Limb (tissue), 2 donors: ENCODE measurements around the gene MRPL24.
"Not testable (repeated sequence)": the region's sequence is repeated elsewhere in the genome, so short reads cannot be mapped to it uniquely, and the experiment has no call there.

Source experiments
- DNase-seq, 2 donors: peaks; one replicate each; pipeline ENCODE4 v3.0.0-alpha.2; 2016; ENCODE audit errors: extremely low spot score in 2 of 2

Gene MRPL24

DNA sequence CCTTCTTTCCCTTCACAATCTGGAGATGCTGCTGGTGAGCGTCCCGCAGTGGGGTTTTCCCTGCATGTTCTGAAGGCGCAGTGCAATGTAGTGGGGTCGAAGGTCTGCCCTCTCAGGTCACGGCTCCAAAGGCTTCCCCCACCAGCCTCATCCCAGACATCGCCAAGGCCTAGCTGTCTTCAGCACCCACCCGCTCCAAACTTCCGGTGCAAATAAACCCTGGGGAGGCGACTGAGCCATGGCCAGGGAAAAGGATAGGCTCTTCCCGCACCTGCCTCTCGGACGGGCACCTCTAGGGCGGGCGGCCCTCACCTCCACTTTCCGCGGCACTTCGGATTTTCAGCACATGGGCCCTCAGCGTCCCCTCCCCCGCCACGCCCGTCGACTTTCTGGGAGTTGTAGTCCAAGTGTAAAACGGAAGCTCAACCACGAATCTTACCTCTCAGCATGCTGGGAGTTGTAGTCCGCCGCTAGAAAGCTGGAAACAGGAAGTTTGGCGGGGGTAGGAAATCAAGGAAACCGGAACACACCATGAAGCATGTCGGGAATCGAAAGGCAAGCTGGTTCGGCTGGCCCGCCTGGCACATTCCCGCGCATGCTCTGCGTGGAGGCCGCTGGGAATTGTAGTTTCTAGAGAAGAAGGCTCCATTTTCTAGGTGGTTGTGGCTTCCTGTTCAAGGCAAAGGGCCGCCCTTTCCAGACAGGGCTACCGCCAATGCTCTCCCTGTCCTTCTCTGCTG is at the start of gene MRPL24:
Gene MRPL24 (minus strand): TSS at position 348 of the 740 bp plus-strand sequence. CDS start 2,384 bp downstream, outside the sequence.
- peak; percentile 96 to 100 for DNase-seq

DNA sequence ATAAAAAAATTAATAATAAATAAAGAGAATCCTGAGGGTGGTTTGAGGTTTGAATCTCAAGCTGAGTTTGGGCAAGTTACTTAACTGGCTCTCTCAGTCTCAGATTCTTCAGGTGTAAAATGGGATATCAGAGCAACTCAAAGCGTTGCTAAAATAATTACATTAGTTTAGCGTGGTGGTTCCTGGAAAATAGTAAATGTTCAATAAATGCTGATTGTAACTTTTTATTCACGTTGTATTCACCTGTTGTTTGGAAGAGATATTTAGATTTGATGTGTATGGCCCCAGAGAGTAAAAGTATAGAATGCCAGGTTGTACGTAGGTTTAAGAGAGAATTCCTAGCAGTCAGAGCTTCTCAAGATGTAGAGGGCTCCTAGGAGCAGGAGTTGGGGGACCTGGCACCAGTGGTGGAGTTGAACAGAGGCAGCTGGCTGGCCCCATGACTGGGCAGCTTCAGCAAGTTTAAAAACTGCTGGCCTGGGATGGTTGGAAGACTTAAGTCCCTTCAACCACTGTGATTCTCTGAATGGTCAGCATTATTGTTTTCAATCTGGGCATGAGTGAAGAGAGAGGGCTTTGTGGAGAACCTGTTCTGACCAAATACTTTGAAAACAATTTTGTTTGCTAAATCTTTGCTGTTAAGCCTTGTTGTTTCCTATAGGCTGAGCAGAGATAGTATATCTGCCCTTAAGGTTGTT is 48.9 kb upstream of the MRPL24 start:
- no peak for DNase-seq

DNA sequence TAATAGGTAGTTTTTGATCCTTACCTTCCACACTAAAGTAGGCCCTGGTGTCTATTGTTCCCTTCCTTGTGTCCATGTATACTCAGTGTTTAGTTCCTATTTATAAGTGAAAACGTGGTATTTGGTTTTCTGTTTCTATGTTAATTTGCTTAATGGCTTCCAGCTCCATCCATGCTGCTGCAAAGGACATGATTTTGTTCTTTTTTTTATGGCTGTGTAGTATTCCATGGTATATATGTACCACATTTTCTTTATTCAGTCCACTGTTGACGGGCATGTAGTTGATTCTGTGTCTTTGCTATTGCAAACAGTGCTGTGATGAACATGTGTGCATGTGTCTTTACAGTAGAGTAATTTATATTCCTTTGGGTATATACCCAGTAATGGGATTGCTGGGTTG is 47.2 kb upstream of the MRPL24 start:
- DNase-seq, result no peak

DNA sequence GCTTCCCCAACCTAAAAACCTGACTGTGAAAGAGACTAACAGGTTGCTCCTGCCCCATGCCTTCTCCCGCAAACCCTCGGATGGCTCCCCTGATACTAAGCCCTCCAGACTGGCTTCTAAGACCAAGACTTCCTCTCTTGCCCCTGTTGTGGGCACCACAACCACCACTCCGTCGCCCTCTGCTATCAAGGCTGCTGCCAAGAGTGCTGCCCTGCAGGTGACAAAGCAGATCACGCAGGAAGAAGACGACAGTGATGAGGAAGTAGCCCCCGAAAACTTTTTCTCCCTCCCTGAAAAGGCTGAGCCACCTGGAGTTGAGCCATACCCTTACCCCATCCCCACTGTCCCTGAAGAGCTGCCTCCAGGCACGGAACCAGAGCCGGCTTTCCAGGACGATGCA is 45.8 kb upstream of the MRPL24 start:
- no peak for DNase-seq

DNA sequence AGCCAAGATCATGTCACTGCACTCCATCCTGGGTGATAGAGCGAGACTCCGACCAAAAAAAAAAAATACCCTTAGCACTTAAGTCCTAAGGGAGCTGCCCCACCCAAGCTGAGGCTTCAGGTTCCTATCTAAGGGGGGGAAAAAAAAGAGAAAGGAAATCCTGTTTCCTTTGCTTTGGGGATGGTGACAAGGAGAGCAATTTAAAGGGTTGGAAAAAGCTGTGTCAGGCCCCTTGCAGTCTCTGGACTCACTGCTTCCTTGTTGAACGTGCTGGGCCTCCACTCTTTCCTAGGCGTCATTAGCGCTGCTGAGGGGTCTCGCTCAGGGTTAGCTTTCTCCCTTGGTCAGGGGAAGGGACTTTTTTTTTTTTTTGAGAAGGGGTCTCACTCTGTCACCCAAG is 44.6 kb upstream of the MRPL24 start:
- DNase-seq, result no peak

DNA sequence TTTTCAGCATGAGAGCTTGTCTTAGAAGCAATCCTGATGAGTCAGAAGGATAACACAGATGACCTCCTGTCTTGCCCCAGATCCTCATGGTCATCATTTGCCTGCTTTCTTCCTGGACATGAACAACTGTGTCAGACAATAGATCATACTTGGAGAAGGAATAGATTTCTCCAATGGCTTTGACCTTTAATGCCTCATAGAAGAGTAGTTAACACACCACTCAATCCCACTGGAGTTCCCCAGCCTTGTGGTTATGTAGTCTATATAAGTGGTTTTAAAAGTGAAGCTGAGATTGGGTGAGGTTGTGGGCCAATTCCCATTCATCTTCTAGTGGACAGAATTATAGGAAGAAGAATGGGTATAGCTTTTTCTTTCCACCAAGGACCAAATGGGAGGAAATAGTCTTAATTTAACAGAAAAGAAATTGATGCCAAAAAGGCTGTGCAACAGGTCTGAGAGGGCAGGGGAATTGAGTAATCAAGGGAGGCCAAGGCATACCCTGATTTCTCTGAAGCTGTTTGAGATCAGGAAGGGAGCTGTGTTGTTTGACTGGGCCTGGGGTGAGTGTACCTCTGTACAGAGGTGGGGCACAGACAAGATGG is 40.8 kb upstream of the MRPL24 start:
- no peak for DNase-seq

DNA sequence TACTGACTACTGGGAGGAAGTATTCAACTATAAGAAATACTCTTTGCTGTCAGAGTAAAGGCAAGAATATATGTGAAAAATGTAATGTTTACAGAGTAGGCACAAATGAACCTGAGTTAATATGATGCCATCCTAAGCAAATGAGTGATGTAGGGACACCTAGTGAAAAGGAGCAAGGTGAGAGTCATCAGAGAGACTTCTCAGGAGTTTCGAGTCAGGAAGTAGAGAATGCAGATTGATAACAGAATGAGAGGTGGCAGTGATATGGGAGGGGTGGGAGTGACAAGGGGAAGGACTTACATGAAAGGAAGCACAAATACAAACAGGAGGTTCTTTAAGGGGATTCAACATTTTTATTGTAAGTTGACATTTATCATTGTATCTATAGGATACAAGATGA is 36.7 kb upstream of the MRPL24 start:
- no peak for DNase-seq

DNA sequence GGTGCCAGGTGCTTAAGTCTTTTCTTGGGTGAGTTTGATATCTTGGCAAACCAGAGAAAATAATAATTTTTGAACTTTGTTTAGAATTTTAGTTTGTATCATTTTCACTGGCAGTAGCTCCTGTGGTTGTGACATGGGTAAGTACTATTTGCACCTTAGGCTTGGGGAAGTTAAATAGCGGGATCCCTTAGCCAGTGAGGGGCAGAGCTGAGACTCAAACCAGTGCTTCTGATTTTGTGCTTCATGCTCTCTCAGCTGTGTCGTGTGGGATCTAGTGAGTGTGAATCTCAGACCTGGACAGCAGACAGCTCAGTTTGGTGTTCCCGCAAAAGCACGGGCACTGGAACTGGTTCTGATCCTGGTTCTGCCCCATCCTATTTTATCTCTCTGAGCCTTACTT is 36.1 kb upstream of the MRPL24 start:
- DNase-seq, result no peak

DNA sequence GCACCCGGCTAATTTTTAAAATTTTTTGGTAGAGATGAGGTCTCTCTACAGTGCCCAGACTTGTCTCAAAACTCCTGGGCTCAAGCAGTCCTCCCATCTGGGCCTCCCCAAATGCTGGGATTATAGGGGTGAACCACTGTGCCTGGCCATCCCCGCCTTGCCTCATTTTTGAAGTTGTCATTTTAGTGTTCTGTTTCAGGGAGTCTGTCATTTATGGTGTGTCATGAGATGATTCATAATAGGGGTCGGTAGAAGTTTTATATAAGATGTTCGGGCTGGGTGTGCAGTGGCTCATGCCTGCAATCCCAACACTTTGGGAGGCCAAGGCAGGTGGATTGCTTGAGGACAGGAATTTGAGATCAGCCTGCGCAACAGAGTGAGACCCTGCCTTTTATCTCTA is 34.9 kb upstream of the MRPL24 start:
- DNase-seq, result no peak

DNA sequence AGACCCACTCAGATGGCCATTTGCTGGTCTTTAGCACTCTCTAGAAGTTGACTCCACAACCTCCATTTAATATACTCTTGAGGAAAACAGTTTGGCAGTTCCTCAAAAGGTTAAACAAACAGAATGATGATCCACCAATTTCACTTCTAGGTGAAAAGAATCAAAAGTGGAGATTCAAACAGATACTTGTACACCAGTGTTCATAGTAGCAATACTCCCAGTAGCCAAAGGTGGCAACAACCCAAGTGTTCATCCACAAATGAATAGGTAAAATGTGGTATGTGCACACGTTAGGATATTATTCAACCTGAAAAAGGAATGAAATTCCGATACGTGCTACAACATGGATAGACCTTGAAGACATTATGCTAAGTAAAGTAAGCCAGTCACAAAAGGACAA is 32.7 kb upstream of the MRPL24 start:
- DNase-seq, result no peak

DNA sequence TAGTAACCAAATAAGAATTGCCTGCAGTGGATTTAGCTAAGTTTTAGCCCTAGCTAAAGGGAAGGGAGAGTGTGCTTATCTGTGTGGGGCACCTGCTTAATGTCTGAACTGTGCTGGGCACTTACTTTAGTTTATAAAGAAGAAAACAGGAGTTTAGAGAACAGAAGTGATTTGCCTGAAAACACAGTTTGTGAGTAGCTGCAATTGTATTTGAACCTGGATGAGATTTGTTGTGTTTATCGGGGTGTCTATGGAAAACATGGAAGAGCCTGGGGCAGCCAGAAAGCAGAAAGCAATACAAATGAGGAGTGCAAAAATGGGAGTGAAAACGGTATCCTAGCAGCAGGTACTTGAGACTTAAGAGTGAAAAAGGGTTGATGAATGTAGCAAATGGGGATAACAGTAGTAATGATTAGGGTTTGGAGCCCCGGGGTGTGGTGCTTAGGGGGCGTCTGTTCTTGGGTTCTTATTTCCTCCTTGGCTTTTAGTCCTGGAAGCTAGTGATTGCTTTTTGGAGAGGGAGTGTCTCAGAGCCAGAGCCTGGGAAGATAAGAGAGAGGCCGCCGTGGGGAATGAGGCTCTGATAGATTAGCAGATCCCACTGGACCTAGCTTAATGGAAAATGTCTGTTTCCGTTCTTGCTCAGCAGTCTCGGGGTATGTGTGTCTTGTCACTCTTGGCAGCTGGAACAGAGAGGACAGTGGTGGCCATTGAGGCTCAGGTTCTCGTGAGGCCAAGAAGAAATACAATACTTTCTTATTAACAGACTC is 32.0 kb upstream of the MRPL24 start:
- DNase-seq, result no peak

DNA sequence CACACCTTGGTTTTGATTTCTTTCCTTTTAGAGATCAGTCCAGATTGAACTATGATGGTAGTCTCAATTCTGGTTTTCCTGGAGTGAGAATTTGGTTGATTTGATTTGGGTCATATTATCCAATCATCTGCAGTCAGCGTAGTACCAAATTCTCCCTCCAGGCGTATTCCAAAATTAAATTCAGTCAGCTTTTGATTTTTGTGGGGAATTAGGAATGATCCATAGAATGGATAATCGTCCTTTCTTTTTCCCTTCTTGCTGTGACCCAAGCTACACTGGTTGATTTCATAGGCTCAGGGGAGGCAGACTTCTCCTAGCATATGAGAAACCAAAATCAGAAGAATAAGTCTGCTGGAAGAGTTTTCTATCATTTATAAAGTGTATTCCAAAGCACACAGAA is 31.3 kb upstream of the MRPL24 start:
- DNase-seq, result no peak

DNA sequence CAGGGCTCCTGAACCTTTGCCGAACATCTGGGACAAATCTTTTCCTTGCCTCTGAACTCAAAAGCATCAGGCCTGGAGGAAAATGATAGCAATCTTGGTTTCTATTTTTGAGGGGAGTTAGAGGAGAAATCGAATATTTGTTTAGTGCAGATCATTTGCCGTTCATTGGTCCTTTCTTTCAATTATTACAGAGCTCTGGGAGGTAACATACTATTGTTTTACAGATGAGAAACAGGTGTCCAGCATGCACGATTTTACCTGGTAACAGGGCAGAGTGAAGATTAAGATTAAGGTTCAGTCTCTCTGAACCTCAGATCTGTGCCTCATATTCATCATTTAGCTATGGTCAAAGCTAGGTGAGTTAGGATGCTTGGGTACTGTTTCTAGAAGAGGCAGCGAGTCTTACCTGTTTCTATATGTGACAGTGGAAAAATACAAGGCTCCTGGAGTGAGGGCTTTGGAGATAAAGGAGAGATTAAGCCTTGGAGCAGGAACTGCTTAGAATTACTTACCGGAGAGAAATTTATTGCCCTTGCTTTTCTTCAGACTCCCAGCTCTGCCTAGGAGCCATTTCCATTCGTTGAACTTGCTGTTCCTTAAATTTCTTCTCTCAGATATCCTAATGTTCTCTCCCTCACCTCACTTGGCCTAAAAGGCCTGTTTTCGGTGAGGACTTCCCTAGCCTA is 27.9 kb upstream of the MRPL24 start:
- no peak for DNase-seq

DNA sequence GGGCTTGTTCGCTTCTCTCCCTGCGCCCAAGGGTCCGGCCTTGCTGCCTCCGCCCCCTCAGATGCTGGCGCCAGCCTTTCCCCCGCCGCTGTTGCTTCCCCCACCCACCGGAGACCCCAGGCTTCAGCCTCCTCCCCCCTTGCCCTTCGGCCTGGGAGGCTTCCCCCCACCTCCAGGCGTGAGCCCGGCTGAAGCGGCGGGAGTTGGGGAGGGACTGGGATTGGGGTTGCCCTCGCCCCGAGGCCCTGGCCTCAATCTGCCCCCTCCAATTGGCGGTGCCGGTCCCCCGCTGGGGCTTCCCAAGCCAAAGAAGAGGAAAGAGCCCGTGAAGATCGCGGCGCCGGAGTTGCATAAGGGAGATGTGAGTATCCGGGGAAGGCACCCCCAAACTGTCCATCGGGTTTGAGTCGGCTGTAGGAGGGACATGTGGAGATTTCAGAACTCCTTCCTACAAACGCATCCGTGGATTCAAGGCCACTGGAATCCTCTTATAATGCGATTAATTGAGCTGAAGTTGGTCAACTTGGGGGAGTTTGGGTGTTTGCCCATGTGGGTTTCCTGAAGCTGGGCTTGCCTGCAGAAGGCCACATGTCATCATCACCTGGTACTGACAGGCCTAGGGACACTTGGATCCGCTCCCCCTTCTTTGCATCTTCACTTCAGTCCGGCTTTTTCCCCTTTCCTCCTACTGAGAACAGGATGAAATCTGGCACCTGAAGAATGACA is 27.2 kb upstream of the MRPL24 start:
- no peak for DNase-seq

DNA sequence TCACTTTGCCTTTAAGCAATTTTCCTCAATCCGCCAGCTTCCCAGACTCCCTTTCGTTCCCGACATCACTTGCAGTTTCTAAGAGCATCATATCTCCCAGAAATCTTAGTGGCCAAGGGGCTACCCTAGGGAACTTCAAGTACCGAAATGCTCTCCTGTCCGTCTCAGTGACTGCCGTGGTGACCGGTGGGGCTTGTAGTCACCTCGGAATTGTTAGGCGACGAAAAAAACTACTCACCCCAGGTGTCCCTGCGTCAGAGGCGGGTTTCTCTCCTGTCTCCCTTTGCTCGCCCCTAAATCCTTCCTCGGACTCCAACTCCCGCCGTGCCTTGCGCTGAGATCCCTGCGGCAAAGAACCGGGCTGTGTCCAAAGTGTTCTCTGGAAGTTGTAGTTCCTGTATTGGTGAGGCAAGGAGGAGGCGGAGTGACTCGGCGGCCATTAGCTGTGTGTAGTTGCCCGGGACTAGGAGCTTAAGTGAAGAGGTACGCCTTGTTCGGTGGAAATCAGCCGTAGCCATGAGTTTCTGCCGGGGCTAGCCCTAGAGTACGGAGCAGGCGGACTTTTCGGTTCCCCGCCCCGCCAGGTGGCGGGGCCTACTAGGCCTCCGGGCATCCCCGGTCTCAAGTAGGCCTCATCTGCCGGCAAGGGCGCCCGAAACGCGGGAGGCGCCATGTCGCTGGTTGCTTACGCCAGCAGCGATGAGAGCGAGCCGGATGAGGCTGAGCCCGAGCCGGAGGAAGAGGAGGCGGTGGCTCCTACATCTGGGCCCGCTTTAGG is 26.4 kb upstream of the MRPL24 start, which contains the start of gene PRCC:
Gene PRCC (plus strand): TSS at position 435 of the 778 bp plus-strand sequence. CDS start 237 bp downstream, at position 672.
- DNase-seq, result peak; percentile 98 to 100

DNA sequence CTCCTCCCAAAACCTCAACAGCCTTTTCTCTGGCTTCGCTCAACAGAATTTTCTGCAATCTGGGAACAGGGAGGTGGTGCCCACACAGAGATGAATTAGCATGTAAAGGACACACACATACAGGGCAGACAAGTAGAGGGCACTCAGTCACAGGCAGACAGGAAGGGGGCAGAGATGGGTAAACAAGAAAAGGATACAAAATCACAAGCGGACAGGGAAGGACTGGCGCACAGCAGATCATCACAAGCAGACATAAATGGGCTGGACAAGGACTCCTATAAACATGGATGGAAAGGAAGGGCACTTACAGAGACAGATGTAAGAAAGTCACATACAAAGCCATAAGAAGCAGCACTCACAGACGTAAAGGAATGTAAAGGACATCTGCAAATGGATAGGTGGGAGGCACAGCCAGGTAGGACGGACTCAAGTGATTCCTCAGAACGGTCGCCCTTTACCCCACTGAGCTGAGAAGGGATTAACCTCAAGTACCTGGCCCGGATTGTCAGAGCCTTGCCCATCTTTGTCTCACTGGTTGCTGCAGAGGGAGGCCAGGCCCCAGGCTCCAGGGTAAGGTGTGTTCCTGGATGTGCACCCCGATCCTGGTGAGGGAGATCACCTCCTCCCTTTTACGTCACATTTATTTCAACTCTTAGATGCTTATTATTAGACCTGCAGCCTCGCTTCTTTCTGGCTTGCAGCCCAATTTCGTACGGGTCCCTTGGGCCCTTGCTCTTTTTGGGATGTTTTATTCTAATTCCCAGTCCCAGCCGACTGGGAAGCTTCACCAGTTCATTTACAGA is 25.6 kb upstream of the MRPL24 start:
- no peak for DNase-seq

DNA sequence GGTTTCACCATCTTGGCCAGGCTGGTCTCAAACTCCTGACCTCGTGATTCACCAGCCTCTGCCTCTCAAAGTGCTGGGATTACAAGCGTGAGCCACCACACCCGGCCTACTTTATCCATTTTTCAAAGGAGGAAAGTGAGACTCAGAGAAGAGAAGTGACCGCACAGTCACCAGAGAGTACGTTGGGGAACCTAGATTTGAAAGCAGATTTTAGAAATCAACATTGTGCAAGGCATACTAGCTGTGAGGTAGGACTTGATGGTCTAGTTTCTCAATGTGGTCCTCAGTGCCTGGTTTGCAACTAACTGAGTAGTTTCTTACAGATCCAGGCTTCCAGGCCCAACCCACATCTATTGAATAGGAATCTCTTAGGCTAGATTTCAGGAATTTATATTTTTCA is 24.8 kb upstream of the MRPL24 start:
- DNase-seq, result no peak

DNA sequence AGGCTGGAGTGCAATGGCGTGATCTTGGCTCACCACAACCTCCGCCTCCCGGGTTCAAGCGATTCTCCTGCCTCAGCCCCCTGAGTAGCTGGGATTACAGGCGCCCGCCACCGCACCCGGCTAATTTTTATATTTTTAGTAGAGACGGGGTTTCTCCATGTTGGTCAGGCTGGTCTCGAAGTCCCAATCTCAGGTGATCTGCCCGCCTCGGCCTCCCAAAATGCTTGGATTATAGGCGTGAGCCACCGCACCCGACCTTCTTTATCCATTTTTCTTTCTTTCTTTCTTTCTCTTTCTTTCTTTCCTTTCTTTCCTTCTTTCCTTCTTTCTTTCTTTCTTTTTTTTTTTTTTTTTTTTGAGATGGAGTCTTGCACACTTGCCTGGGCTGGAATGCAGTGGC is 24.2 kb upstream of the MRPL24 start:
- not testable (repeated sequence) for DNase-seq

DNA sequence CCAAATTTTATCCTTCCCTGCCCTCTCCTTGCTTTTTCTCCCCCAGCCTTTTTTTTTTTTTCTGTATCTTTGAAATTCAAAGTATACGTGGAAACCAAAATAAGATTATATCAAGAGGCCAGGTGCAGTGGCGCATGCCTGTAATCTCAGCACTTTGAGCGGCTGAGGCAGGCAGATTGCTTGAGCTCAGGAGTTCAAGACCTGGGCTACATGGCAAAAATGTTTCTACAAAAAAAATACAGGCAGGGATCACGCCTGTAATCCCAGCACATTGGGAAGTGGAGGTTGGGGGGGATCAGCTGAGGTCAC is 19.9 kb upstream of the MRPL24 start:
- no peak for DNase-seq
